ENCODE results near the gene MRM1. TPM values are rescaled to one million over a fixed set of nuclear protein-coding genes. Genes with fewer than 3 reads are reported as not detected.

Gene MRM1
- total and polyA plus RNA-seq, 9 of the 15 experiments (the other 6 are each of a cell fraction or from before 2014, with no cell fraction given) = 0.61 to 28.4 (median 21.5) TPM

- peaks cover 0 to 9% of the 10 kb centered on the region in 2 experiments; a peak in 2 of 5 replicates for H3K4me1 ChIP-seq (replicated peaks in 1 of 2; ENCODE audit: control insufficient read depth in 2 of 2, insufficient read depth in 2 of 2, low read length in 2 of 2)
- H3K4me2 ChIP-seq (ENCODE audit: insufficient read depth, low read length) = no peak overlapping the region
- no peak for ATAC-seq
- BruUV-seq (replicated peaks) = no TSS peak
- H3K27me3 ChIP-seq (ENCODE audit: control insufficient read depth in 2 of 2, insufficient read depth in 2 of 2, low read length in 2 of 2) = peaks cover 4 to 12% of the 10 kb centered on the region in 2 experiments; a peak in 3 of 5 replicates
- WGBS (ENCODE audit: insufficient coverage, low coverage, missing lambda C conversion rate) = 31% methylated on average over 12 of the region's 12 CpGs
- DNase-seq (ENCODE audit: extremely low read depth in 1 of 4, low spot score in 3 of 4) = no peak
- no peaks in the 10 kb centered on the region for H3K9me3 ChIP-seq (replicated peaks; ENCODE audit: control insufficient read depth, insufficient read depth, low read depth, low read length)
- no peaks in the 10 kb centered on the region for H3K9me1 ChIP-seq (ENCODE audit: control insufficient read depth, insufficient read depth, low read length)
- intact Hi-C loops (cut with micrococcal nuclease) = loop anchor here (5.0 to 10.0 kb wide), 3 partner anchors 130 to 588 kb away; no protein-coding TSS in a partner anchor
- H3K36me3 ChIP-seq (ENCODE audit: control insufficient read depth, insufficient read depth, low read length) = no peaks in the 10 kb centered on the region
- in situ Hi-C loops (cut with MboI) = loop anchor here (10.0 kb wide), 1 partner anchor 748 kb away; the partner anchor contains the start of gene C17orf78
- no peaks in the 10 kb centered on the region; the same call in 1 of the 2 replicates for H4K20me1 ChIP-seq (replicated peaks; ENCODE audit: control insufficient read depth, insufficient read depth, low read length)
- H3K4me3 ChIP-seq = no peak overlapping the region
- no peak overlapping the region for H2AFZ ChIP-seq (ENCODE audit: low read depth, low read length)
- FAIRE-seq = no peak
- ChIA-PET CTCF (ENCODE audit: low intra/inter-chr PET ratio) (no interaction called here), POLR2A (no interaction called here)
- H3K9ac ChIP-seq (ENCODE audit: insufficient read depth in 1 of 2, low read depth in 2 of 2, low read length in 2 of 2) = no peak overlapping the region
- no peaks in the 10 kb centered on the region for H3K79me2 ChIP-seq (ENCODE audit: control insufficient read depth, insufficient read depth, low read length)
- H3K27ac ChIP-seq (ENCODE audit: extremely low read depth, low read depth, low read length) = no peak overlapping the region
- TF ChIP-seq PCBP2 (IDR thresholded peaks at IDR 0.05; ENCODE audit: low read depth, low read length, poor library complexity, severe bottlenecking) = no peak
- peak; percentile 72 for TF ChIP-seq RFX1 (IDR thresholded peaks at IDR 0.05)
- TF ChIP-seq DEAF1 (CRISPR knock-in tag; IDR thresholded peaks at IDR 0.05) = no peak
These were observed 25.7 kb downstream of the MRM1 start for GRCh38 chr17:36627101-36627500.
